Left lung (tissue), 10 donors: Measurements from ENCODE around the gene AGAP1. TPM values are rescaled to one million over a fixed set of nuclear protein-coding genes. Genes with fewer than 3 reads are reported as not detected.

ENCODE experiments used
- ATAC-seq: fragments of 200-7000 bp; cut with Tn5 transposase; one replicate; pipeline ENCODE4 v1.9.1; 2020; ENCODE audit warnings: moderate library complexity
- DNase-seq, 4 donors: peaks; one replicate each; pipeline ENCODE4 v3.0.0-alpha.2; 2013 to 2020
- H3K27ac ChIP-seq, 2 donors: fragments of 200-600 bp; sonication (generic) in 1 of 2; one replicate each; pipeline versions ENCODE4 v1.5.0 to v1.8.0; 2020 to 2021
- H3K27me3 ChIP-seq, 2 donors: fragments of 200-600 bp; sonication (generic) in 1 of 2; one replicate each; pipeline versions ENCODE4 v1.5.0 to v1.8.0; 2020 to 2021
- H3K36me3 ChIP-seq, 2 donors: fragments of 200-600 bp; sonication (generic) in 1 of 2; one replicate each; pipeline versions ENCODE4 v1.5.0 to v1.8.0; 2020 to 2021
- H3K4me1 ChIP-seq, 2 donors: fragments of 200-600 bp; one replicate each; pipeline ENCODE4 v1.8.0; 2021
- H3K4me3 ChIP-seq, 2 donors: fragments of 200-600 bp; sonication (generic) in 1 of 2; one replicate each; pipeline versions ENCODE4 v1.5.0 to v1.8.0; 2020 to 2021; ENCODE audit warnings: mild to moderate bottlenecking in 1 of 2
- H3K9me3 ChIP-seq, 2 donors: fragments of 200-600 bp; sonication (generic) in 1 of 2; one replicate each; pipeline versions ENCODE4 v1.5.0 to v1.8.0; 2020 to 2021
- intact Hi-C, 2 donors: fragments of 100-400 bp; cut with DNase I; formaldehyde crosslinking; loops; one replicate each; pipeline versions ENCODE4 v1.11.2 to v1.14.2; 2022
- polyA plus RNA-seq, 6 donors: library from polyadenylated mRNA; unstranded; fragments of 120-200 nt; gene quantifications; one replicate each; pipeline ENCODE4 v1.2.1, GENCODE V29; 2013; ENCODE audit not compliant: insufficient read length in 6 of 6
- total RNA-seq, 2 donors: library from RNA; stranded (reverse); fragmentation: NEBNext Ultra II Directional; extraction: Animal tissue kit (Norgen Biotek cat#: 25700); gene quantifications; one replicate each; pipeline ENCODE4 v1.2.1, GENCODE V29; 2021
- TF ChIP-seq, protein P1 (sequence below), 2 donors: fragments of 200-600 bp; sonication (generic) in 1 of 2; IDR thresholded peaks; one replicate each; pipeline versions ENCODE4 v1.5.0 to v1.8.0; 2021; ENCODE audit warnings: antibody characterized with exemption in 2 of 2
- donor health status: DM: no; HTN: yes; CAD: no.
- donor health status: DM: no; HTN: no; CAD: no.

The AGAP1 gene
- total and polyA plus RNA-seq, 8 donors, result 13.1 to 25.4 (median 22.4) TPM

DNA sequence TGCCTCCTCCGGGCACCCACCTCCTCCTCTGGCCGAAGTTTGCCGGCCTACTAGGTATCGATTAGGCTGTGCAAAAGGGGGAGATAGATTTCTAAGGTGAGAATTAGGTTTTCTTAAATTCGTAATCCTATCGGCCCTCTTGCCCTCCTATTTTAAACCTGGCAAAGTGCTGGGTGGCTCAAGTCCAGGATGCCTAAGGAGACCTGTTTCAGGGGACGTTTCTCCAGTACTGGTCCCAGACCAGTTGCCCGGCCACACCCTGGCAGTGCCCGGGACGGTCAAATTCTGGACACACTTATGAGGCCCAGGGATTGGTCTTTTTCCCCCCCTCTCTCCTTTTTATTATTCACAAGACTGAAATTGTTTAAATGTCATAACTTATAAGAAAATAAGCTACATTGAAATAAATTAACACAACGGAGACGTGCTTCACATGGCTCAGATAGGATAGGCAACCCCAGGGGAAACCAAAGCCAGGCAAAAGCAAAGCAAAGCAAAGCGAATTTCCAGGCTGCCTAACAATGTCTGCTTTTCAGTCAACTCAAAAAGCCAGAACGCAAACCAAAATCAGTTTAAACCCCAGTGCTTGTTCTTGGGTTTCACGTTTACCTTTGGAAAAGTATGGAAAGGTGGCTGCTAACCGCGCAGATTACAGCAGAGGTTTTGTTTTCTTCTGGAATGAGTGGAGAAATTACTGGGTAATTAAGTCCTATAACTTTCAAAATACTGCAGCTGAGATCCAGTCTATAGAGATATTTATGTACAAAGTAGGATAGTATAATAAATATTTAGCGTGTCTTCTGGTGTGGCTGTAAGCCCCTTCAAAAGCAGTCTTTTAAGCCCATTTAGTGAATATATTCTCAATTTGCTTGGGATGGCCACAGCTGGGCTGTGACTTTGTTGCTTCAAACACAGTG is 671.3 kb downstream of the AGAP1 start:
- DNase-seq, result no peak
- Histone ChIP-seq H3K4me1 (peaks cover 16 to 43% of the 10 kb centered on the region in 2 donors), H3K4me3 (no peak overlapping the region), H3K9me3 (no peaks in the 10 kb centered on the region), H3K36me3 (no peaks in the 10 kb centered on the region), H3K27me3 (peaks cover 98 to 100% of the 10 kb centered on the region in 2 donors), H3K27ac (no peak overlapping the region)
- TF ChIP-seq, protein P1, sequence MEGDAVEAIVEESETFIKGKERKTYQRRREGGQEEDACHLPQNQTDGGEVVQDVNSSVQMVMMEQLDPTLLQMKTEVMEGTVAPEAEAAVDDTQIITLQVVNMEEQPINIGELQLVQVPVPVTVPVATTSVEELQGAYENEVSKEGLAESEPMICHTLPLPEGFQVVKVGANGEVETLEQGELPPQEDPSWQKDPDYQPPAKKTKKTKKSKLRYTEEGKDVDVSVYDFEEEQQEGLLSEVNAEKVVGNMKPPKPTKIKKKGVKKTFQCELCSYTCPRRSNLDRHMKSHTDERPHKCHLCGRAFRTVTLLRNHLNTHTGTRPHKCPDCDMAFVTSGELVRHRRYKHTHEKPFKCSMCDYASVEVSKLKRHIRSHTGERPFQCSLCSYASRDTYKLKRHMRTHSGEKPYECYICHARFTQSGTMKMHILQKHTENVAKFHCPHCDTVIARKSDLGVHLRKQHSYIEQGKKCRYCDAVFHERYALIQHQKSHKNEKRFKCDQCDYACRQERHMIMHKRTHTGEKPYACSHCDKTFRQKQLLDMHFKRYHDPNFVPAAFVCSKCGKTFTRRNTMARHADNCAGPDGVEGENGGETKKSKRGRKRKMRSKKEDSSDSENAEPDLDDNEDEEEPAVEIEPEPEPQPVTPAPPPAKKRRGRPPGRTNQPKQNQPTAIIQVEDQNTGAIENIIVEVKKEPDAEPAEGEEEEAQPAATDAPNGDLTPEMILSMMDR (IDR thresholded peaks at IDR 0.05), result no peak
- ATAC-seq, result no peak
- intact Hi-C loops, result no loop called here

DNA sequence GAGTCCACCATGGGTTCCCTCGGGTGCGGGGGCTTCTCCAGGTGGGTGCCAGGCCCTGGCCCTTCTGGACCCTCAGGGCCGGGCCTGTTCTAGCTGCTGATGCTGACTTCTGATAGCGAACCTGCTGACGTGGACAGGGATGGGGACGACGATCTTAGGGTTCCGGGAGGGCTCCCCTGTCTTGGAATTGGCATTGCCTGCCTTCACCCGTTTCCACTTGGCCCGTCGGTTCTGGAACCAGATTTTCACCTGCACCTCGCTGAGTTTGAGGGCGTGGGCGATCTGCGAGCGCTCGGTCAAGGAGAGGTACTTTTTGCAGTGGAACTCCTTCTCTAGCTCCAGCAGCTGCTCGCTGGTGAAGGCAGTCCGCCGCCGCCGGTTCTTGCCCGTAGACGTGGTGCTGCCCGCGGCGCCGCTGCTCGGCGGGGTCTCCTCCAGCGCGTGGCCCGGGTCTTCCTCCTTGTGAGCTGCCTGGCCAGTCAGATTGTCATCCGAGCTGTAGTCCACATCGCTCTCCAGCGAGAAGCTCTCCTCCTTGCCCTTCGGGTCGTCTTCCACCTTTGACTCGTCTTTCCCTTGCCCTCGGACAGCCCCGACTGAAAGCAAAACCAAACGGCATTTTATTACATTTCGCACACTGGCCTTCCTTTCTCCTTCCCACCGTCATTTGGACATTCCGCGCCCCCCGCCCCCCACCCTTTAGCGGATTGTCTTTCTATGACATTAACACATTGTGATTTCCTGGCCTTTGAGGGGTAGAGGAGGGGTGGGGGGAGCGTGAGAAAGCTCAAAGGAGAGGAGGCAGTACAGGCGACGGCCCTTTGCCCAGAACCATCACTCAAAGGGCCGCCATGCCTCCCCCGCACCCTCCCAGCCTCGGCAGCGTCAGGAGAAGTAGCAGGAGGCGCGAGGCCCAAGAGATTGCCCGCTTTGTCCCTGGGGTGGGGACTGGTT is 672.3 kb downstream of the AGAP1 start:
- Histone ChIP-seq H3K4me1 (peaks cover 16 to 43% of the 10 kb centered on the region in 2 donors), H3K4me3 (no peak overlapping the region), H3K27me3 (peaks cover 100% of the 10 kb centered on the region in 2 donors), H3K9me3 (no peaks in the 10 kb centered on the region), H3K27ac (no peak overlapping the region), H3K36me3 (no peaks in the 10 kb centered on the region)
- DNase-seq (no peak), ATAC-seq (no peak)
- TF ChIP-seq, protein P1 (IDR thresholded peaks at IDR 0.05), result no peak
- intact Hi-C loops, result no loop called here

DNA sequence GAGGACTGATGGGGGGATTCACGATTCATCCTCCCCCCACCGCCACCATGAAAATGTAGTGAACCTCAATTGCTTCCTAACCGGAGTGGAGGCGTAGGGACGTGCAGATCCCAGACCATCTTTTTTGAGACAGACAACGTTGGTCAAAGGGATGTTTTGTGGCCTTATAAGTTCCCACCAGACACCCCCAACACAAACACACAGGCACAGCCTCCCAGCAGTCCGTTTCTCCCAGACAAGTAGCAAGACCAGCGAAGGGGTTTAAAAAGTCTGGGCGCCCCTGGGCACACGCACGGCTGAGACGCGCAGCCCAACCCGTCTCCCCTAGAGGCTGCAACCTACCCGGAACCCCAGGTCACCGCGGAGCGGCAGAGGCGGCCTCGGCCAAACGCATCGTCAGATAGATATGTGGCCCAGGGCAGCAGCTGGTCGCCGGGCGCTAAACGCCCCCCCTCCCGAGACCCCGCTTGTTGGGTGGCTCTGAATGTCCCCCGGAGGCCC is 673.0 kb downstream of the AGAP1 start:
- no peaks in the 10 kb centered on the region for H3K36me3 ChIP-seq
- intact Hi-C loops, result no loop called here
- no peak for DNase-seq
- no peaks in the 10 kb centered on the region for H3K9me3 ChIP-seq
- H3K4me1 ChIP-seq, result peaks cover 16 to 43% of the 10 kb centered on the region in 2 donors
- TF ChIP-seq, protein P1 (IDR thresholded peaks at IDR 0.05), result no peak
- peak overlapping the region in 1 of 2 donors; percentile 19 for H3K4me3 ChIP-seq
- no peak overlapping the region for H3K27ac ChIP-seq
- no peak for ATAC-seq
- H3K27me3 ChIP-seq, result peaks cover 100% of the 10 kb centered on the region in 2 donors

DNA sequence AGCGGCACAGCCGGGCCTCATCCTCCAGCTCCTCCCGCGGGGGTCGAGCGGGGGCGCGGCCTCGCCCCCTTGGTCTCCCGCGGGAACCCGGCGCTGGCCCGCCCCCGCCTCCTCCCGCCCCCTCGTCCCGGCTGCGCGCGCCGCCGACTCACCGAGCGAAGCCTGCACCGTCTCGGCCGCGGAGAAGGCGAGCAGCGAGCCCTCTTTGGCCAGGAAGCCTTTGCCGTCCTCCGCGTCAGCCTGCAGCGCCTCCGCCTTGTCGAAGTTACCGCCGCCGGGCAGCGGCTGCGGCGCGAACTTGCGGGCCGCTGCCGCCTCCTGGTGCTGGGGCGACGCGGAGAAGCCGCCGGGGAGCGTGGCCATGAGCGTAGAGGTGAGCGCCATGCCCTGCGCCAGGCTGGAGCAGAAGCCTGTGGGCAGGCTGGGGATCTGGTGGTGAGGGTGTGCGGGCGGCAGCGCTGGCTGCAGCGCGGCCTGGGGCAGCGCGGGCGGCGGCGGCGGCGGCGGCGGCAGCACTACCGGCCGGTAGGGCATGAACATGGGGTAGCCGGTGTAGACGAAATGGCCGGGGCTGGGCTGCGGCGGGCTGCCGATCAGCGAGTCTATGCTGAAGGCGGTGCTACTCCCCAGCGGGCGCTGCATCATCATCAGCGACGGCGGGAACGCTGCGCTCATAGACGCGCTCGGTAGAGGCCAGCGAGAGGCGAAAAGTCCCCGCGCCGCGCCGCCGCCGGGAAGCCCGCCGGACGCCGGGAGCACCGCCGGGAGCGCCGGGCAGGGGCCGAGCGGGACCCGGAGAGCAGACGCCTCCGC is 673.7 kb downstream of the AGAP1 start:
- Histone ChIP-seq H3K9me3 (no peaks in the 10 kb centered on the region), H3K36me3 (no peaks in the 10 kb centered on the region), H3K27ac (no peak overlapping the region), H3K27me3 (peaks cover 100% of the 10 kb centered on the region in 2 donors), H3K4me3 (peak overlapping the region in 1 of 2 donors; percentile 19), H3K4me1 (peaks cover 16 to 43% of the 10 kb centered on the region in 2 donors)
- no peak for DNase-seq
- peak; percentile 12 for ATAC-seq
- intact Hi-C loops, result no loop called here
- TF ChIP-seq, protein P1 (IDR thresholded peaks at IDR 0.05), result no peak
